Measurements from ENCODE around the gene PLSCR4.
"Not testable (repeated sequence)": the region's sequence is repeated elsewhere in the genome, so short reads cannot be mapped to it uniquely, and the experiment has no call there.

PLSCR4 gene, protein sequence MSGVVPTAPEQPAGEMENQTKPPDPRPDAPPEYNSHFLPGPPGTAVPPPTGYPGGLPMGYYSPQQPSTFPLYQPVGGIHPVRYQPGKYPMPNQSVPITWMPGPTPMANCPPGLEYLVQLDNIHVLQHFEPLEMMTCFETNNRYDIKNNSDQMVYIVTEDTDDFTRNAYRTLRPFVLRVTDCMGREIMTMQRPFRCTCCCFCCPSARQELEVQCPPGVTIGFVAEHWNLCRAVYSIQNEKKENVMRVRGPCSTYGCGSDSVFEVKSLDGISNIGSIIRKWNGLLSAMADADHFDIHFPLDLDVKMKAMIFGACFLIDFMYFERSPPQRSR

GRCh38 chr3:146250449-146251382 lies at the start of gene PLSCR4:
TSS of gene PLSCR4 (minus strand) at chr3:146251105. CDS start at chr3:146222071, 29,034 bp downstream.
- no peak for DNase-seq (ENCODE audit: low read depth in 2 of 2, low spot score in 1 of 2)

GRCh38 chr3:146293401-146293800 lies 42.5 kb upstream of the PLSCR4 start:
- not testable (repeated sequence) for DNase-seq (ENCODE audit: low read depth in 2 of 2, low spot score in 1 of 2)

DNA sequence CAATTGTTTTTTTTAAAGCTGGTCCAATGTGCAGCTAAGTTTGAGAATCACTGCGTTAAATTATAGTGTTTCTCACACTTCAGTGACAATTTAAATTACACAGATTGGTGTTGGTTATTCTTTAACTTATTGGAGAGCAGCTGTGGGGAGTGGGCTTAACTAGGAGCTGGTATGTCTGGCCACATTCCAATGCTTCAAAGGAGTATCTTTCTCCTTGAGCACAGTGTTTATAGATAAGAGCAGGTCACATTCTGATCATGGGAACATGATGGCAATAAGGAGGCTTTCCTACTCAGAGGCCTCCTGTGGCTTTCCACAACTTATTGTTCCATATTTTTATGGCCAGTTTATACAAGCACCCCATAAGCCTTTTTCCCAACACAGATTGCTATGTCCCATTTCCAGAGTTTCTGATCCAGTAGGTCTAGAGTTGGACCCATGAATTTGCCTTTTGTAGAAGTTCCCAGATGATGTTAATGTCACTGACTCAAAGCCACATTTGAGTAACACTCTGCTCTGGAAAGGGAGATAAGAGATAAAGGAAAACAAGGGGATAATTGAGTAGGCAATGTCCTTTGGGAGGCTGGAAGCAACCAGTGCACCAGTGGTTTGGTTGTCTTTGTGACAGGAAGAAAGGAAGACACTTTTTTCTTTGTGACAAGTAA lies 33.0 kb upstream of the PLSCR4 start:
- no peak for DNase-seq (ENCODE audit: low read depth in 2 of 2, low spot score in 1 of 2)

DNA sequence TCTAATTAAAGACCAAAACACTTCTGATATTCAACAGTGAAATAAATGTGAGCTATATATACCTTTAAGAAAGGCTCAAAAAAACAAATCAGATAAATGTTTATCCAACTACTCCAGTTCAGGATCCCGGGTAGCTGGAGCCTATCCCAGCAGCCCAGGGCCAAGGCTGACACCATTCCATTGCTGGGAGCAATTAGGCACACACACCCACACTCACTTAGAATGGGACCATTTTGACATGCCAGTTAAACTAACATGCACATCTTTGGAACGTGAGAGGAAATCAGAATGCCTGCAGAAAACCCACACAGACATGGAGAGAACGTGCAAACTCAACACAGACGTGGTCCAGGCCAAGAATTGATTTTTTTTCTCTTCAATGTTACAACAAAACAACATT lies 30.0 kb upstream of the PLSCR4 start:
- DNase-seq (ENCODE audit: low read depth in 2 of 2, low spot score in 1 of 2): no peak

GRCh38 chr3:146279951-146280350 lies 29.0 kb upstream of the PLSCR4 start:
- DNase-seq (ENCODE audit: low read depth in 2 of 2, low spot score in 1 of 2): no peak

DNA sequence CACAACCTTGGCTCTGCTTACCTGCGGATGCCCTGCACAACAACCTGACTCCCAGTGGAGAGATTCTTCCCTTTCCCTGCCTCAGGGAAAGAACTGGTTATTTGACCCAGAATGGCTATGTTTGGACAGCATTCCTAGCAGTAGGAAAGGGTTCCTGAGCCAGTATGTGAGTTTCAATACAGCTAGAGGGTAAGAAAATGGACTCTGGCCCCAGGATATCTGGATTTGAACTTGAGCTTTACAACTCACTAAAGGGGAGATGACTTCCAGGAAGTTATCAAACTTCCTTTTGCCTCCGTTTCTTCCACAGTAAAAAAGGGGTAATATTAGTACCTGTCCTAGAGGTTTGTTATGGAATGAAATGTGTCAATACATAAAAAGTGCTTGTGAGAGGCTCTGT lies 28.1 kb upstream of the PLSCR4 start:
- DNase-seq (ENCODE audit: low read depth in 2 of 2, low spot score in 1 of 2): no peak

DNA sequence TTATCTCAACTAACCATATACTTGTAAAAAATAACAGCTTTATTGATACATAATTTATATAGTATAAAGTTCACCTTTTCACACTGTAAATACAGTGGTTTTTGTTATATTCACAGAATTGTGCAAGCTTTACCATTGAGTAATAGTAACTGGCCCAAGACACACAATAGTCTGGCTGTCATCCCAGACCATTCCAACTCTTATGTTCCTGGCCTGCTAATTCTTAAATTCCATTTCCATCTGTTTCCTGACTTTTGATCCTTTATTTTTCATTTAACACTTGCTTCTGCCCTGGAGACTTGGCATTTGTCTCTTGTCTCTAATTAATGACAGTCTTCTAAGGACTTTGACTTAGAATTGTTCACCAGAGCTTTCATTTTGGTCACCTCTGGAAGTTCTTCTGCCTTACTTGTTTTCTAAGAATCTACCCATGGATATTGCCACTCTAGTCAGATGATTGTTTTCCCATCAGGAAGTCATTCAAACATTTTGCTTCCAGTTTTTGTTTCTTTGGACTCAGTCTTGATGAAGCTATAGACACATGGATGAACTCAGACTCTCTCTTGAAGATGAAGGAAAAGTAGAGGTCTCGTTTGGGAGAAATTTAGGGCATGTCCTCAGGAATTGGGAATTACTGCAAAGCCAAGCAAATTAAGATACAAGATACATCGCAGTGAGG lies 27.2 kb upstream of the PLSCR4 start:
- DNase-seq (ENCODE audit: low read depth in 2 of 2, low spot score in 1 of 2): no peak

GRCh38 chr3:146275476-146275875 lies 24.6 kb upstream of the PLSCR4 start:
- no peak for DNase-seq (ENCODE audit: low read depth in 2 of 2, low spot score in 1 of 2)

GRCh38 chr3:146274833-146275232 lies 23.9 kb upstream of the PLSCR4 start:
- DNase-seq (ENCODE audit: low read depth in 2 of 2, low spot score in 1 of 2): no peak

- no peak for DNase-seq (ENCODE audit: low read depth in 2 of 2, low spot score in 1 of 2)
Measured at GRCh38 chr3:146273721-146274407, 23.0 kb upstream of the PLSCR4 start.

DNA sequence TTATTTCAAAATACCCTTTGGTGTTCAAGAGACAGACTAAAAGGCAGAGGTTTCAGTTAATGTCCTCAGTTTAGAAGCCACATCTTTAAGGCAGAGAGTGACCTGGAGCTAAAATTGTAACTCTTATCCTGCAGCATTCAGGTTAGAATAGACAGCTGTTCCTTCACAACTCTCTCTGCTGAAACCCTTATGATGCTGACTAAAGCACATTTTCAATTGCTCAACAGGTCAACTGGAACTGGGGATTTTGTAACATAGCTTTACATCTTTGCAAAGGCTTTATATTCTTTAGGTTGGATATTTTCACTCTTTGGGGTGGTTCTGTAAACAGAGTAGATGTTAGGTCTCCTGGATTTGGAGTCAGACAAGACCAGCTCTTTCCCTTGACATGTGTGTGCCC lies 20.3 kb upstream of the PLSCR4 start:
- DNase-seq (ENCODE audit: low read depth in 2 of 2, low spot score in 1 of 2): no peak

DNA sequence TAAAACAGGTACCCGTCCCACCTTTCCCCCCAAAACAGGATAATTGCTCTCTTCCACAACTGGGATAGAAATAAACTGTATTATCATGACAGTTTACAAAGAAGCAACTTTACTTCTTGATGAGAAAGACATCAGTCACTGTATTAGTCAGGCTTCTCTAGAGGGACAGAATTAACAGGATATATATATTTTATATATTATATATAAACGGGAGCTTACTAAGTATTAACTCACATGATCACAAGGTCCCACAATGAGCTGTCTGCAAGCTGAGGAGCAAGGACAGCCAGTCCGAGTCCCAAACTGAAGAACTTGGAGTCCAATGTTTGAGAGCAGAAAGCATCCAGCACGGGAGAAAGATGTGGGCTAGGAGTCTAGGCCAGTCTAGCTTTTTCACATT lies 18.4 kb upstream of the PLSCR4 start:
- DNase-seq (ENCODE audit: low read depth in 2 of 2, low spot score in 1 of 2): no peak

- DNase-seq (ENCODE audit: low read depth in 2 of 2, low spot score in 1 of 2): no peak
Measured at GRCh38 chr3:146268535-146269219, 17.8 kb upstream of the PLSCR4 start.

GRCh38 chr3:146265720-146266119 lies 14.8 kb upstream of the PLSCR4 start:
- no peak for DNase-seq (ENCODE audit: low read depth in 2 of 2, low spot score in 1 of 2)

GRCh38 chr3:146262371-146263110 lies 11.6 kb upstream of the PLSCR4 start:
- no peak for DNase-seq (ENCODE audit: low read depth in 2 of 2, low spot score in 1 of 2)

- DNase-seq (ENCODE audit: low read depth in 2 of 2, low spot score in 1 of 2): no peak
Measured at GRCh38 chr3:146259880-146260589, 9.1 kb upstream of the PLSCR4 start.

- DNase-seq (ENCODE audit: low read depth in 2 of 2, low spot score in 1 of 2): no peak
Measured at GRCh38 chr3:146256851-146257486, 6.1 kb upstream of the PLSCR4 start.

DNA sequence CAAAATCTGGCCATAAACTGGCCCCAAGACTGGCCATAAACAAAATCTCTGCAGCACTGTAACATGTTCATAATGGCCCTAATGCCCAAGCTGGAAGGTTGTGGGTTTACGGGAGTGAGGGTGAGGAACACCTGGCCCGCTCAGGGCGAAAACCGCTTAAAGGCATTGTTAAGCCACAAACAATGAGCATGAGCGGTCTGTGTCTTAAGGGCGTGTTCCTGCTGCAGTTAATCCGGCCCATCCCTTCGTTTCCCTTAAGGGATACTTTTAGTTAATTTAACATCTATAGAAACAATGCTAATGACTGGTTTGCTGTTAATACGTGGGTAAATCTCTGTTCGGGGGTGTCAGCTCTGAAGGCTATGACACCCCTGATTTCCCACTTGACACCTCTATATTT lies 1.5 kb upstream of the PLSCR4 start:
- DNase-seq (ENCODE audit: low read depth in 2 of 2, low spot score in 1 of 2): not testable (repeated sequence)

Data from stimulated activated CD8-positive, alpha-beta memory T cell treated with anti-CD3 and anti-CD28 coated beads, Interleukin-4, amount 100 ng/mL, for 4 hours (primary cell).